Activated CD4-positive, alpha-beta T cell treated with anti-CD3 and anti-CD28 coated beads, Interleukin-2, amount 50 U/mL, for 16 hours (primary cell): Measurements from ENCODE around the gene MLH1.
"Not testable (repeated sequence)": the region's sequence is repeated elsewhere in the genome, so short reads cannot be mapped to it uniquely, and the experiment has no call there.

Experiments
- DNase-seq: peaks from one replicate; pipeline ENCODE4 v3.0.0-alpha.2; 2020

The MLH1 gene

GRCh38 chr3:37039161-37039846 lies 46.0 kb downstream of the MLH1 start:
- no peak for DNase-seq

GRCh38 chr3:37040231-37040630 lies 46.9 kb downstream of the MLH1 start:
- DNase-seq: no peak

- DNase-seq: no peak
Measured at GRCh38 chr3:37041546-37042195, 48.4 kb downstream of the MLH1 start.

GRCh38 chr3:37042712-37043111 lies 49.4 kb downstream of the MLH1 start:
- not testable (repeated sequence) for DNase-seq

- no peak for DNase-seq
Measured at GRCh38 chr3:37050282-37050681, 57.0 kb downstream of the MLH1 start.

GRCh38 chr3:37052860-37053259 lies 59.5 kb downstream of the MLH1 start:
- no peak for DNase-seq

GRCh38 chr3:37053337-37053736 lies 60.0 kb downstream of the MLH1 start:
- no peak for DNase-seq

GRCh38 chr3:37053753-37054152 lies 60.4 kb downstream of the MLH1 start:
- DNase-seq: no peak

GRCh38 chr3:37054370-37054769 lies 61.1 kb downstream of the MLH1 start:
- DNase-seq: peak; percentile 25

- DNase-seq: not testable (repeated sequence)
Measured at GRCh38 chr3:37055077-37055476, 61.8 kb downstream of the MLH1 start.

GRCh38 chr3:37056826-37057225 lies 63.5 kb downstream of the MLH1 start:
- DNase-seq: no peak

- no peak for DNase-seq
Measured at GRCh38 chr3:37058117-37058516, 64.8 kb downstream of the MLH1 start.

- DNase-seq: no peak
Measured at GRCh38 chr3:37064747-37065146, 71.4 kb downstream of the MLH1 start.

GRCh38 chr3:37067577-37067976 lies 74.3 kb downstream of the MLH1 start:
- no peak for DNase-seq

GRCh38 chr3:37068031-37068430 lies 74.7 kb downstream of the MLH1 start:
- DNase-seq: no peak

GRCh38 chr3:37071921-37072320 lies 78.6 kb downstream of the MLH1 start:
- no peak for DNase-seq

- DNase-seq: no peak
Measured at GRCh38 chr3:37072892-37073291, 79.6 kb downstream of the MLH1 start.

GRCh38 chr3:37074178-37074577 lies 80.9 kb downstream of the MLH1 start:
- DNase-seq: no peak

- DNase-seq: no peak
Measured at GRCh38 chr3:37075955-37076354, 82.6 kb downstream of the MLH1 start.

- no peak for DNase-seq
Measured at GRCh38 chr3:37082317-37082716, 89.0 kb downstream of the MLH1 start.

- DNase-seq: no peak
Measured at GRCh38 chr3:37086918-37087317, 93.6 kb downstream of the MLH1 start.

GRCh38 chr3:37087870-37088269 lies 94.6 kb downstream of the MLH1 start:
- DNase-seq: no peak

GRCh38 chr3:37092484-37092883 lies 99.2 kb downstream of the MLH1 start:
- DNase-seq: no peak

- DNase-seq: no peak
Measured at GRCh38 chr3:37093481-37093880, 100.2 kb downstream of the MLH1 start.

- DNase-seq: no peak
Measured at GRCh38 chr3:37094636-37095035, 101.3 kb downstream of the MLH1 start.
